HG03159 (cell line): Measurements from ENCODE around the gene TRIM24.
"Not testable (repeated sequence)": the region's sequence is repeated elsewhere in the genome, so short reads cannot be mapped to it uniquely, and the experiment has no call there.

Experiments
- ATAC-seq: cut with Tn5 transposase; IDR thresholded peaks from one replicate; pipeline ENCODE4 v1.9.1; 2021; ENCODE audit warnings: mild to moderate bottlenecking, moderate library complexity; ENCODE audit not compliant: unreplicated experiment

The TRIM24 gene

DNA sequence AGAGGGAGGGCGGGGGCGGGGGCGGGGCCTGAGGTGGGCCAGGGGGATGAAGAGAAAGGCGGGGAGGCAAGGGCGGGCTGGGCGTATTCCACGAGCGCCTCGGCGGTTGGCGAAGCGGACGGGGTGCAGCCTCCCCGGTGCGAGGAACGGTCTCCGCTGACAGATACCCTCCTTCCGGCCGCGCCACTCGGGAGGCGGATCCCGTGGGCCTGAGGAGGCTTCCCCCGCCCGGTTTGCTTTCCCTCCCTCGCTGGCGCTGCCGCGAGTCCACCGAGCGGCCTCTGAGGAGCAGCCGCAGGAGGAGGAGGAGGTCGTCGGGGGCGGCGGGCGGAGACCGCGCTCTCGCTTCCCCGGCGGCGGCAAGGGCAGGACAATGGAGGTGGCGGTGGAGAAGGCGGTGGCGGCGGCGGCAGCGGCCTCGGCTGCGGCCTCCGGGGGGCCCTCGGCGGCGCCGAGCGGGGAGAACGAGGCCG is at the start of gene TRIM24:
Gene TRIM24, plus strand, starts transcription at position 84 of the 473 bp plus-strand sequence. Its CDS starts 290 bp downstream, at position 374.
- ATAC-seq = peak; percentile 70

DNA sequence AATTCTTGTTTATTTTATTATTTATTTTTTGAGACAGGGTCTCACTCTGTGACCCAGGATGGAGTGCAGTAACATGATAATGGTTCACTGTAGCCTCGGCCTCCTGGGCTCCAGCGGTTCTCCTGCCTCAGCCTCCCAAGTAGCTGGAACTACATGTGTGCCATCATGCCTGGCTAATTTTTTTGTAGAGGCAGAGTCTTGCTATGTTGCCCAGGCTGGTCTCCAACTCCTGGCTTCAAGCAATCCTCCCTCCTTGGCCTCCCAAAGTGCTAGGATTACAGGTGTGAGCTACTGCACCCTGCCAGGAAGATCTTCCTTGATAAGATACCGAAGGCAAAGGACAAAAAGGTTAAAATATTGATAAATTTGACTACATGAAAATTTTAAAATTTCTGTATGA is 48.0 kb upstream of the TRIM24 start:
- not testable (repeated sequence) for ATAC-seq

DNA sequence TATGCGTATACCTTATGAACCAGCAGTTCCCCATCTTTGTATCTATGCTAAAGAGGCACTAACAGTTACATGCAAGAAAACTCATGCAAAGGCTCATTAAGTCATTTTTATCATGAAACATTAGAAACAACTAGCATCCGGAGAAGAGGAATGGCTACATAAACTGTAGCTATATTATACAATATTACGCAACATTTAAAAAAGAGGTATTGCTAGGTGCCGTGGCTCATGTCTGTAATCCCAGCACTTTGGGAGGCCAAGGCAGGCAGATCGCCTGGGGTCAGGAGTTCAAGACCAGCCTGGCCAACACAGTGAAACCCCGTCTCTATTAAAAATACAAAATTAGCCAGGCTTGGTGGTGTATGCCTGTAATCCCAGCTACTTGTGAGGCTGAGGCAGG is 47.1 kb upstream of the TRIM24 start:
- ATAC-seq = not testable (repeated sequence)

DNA sequence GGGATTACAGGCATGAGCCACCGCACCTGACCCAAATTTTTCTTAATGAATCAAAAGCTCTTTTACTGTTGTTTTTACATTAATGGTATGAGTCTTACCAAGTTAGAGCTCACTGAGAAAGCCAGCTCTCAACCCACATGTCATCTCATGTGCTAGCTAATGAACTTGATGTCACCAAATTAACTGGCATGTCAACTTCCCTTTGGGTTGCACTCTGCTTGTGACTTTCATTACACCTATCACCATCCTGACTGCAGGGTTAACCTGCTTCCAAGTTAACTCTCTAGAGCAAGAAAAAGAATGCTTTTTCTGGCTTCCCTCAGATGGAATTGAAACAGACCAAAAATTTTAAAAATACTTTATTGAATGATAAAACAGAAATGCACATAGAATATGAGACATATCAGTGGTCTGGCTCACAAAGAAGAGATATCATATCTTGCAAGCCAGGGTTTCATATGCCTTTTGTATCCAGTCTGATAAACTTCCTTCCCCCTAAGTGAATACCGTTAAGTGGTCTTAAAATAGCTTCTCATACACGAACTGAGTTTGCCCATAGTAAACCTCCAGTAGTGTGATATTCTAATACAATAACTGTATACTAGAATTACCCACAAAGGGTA is 42.9 kb upstream of the TRIM24 start:
- no peak for ATAC-seq

DNA sequence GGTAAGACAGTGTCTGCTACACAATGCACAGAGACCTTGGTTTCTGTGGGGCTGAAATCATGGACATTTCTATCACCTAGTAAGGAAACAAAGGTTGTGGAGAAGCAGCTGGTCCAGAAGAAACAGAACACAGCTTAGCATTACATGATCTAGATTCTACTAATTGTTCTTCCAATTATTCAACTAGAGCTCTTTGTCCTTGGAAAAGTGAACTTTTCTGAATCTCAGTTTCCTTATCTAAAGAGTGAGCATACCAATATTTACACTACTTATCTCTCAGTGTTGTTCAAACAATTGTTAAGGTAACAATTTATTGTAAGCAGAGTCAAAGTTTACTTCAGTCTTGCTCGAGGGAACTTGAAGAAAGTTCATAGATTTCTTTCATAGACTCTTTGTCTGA is 42.3 kb upstream of the TRIM24 start:
- ATAC-seq = no peak

DNA sequence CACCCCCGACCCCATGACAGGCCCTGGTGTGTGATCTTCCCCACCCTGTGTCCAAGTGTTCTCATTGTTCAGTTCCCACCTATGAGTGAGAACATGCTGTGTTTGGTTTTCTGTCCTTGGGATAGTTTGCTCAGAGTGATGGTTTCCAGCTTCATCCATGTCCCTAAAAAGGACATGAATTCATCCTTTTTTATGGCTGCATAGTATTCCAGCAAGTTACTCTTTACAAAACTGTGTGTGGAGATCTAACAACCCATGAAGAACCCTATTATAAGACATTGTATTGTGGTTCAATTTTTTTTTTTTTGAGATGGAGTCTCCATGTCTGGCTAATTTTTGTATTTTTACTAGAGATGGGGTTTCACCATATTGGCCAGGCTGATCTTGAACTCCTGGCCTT is 41.7 kb upstream of the TRIM24 start:
- ATAC-seq = not testable (repeated sequence)

DNA sequence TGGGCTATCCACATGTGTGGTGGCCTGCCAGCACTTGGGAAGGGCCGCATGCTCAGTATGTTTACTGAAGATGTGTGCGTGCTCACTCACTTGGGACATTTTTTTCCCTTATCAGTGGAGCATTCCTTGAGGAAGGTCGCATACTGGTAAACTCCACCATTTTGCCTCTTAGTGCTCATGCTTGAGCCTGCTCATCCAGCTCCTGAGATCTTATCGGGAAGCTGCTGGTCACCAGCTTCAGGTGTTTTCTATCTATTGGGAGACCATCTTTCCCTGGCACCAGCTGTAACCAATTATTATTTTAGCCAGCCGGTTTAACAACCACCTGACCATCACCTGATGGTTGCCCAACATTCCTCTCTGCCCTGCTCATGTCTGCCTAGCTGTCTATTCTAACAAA is 35.0 kb upstream of the TRIM24 start:
- ATAC-seq = no peak

DNA sequence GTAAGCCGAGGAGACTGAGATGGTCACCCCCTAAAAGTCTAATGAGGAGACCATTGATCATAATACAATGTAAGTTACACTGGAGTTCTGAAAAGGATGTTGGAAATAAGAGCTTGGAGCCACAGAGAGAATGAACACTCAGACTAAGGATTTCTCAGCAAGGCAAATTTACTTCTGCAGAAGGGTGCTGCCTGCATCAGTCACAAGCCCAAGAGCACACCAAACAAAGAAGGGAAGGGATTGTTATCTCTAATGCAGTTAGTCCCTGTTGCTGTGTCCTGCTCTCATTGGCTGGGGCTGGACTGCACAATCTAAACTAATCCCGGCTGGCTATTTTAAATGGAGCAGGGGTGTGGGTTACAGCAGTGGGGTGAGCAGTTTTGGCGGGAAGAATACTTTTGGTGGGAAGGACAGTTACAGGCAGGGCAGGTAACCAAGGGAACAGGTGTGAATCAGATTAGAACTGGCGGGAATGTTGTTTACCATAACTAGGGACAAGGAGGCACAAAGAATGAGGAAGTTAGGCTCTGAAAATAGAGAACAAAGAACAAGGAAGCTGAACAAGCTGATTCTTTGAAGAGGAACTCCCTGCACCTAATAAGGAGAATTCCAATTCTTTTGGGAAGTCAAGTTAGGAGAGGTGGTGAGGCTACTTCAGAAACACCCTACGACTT is 30.3 kb upstream of the TRIM24 start:
- no peak for ATAC-seq

DNA sequence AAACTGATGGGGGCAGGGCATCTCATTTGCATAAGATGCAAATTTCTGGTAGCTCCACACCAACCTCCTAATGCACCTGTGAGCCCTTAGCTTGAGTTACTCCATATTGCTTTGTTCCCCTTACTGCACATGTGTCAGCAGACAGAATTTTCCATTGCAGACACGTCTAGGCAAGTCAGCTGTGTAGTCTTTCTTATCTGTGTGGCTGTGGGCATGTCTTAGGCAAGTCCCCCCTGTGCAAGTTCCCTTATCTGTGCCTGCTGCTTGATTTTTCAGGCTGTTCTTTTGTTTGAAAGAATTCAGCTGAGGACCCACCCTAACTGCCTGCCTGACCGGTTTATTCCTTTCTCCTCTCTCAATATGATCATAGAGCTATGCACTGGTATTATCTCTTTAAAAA is 28.5 kb upstream of the TRIM24 start:
- ATAC-seq = no peak

DNA sequence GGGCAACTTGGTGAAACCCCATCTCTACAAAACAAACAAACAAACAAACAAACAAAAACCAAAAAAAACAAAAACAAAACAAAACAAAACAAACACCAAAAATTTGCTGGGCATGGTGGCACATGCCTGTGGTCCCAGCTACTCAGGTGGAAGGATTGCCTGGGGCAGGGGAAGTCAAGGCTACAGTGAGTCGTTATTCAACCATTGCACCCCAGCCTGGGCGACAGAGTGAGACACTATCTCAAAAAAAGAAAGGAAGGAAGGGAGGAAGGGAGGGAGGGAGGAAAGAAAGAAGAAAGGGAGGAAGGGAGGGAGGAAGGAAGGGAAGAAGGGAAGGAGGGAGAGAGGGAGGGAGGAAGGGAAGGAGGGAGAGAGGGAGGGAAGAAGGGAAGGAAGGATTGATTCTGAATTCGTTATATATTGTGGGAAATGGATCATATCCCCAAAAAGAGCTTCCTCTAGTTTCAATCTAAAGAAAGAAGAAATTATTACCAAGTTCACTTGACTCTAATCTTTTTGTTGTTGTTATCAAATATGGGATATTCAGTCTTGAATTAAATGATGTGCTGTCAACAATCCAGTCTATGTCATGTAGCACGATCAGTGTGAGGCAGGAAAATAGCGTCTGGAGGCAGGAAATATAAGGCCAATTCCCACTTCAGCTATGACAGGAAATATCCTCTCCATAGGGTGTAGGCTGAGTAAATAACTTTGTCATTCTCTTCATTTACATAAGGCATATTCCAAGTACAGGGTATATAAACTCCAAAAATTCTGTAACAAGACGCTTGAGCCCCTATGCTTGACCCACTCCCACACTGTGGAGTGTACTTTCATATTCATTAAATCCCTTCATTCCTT is 26.2 kb upstream of the TRIM24 start:
- no peak for ATAC-seq

DNA sequence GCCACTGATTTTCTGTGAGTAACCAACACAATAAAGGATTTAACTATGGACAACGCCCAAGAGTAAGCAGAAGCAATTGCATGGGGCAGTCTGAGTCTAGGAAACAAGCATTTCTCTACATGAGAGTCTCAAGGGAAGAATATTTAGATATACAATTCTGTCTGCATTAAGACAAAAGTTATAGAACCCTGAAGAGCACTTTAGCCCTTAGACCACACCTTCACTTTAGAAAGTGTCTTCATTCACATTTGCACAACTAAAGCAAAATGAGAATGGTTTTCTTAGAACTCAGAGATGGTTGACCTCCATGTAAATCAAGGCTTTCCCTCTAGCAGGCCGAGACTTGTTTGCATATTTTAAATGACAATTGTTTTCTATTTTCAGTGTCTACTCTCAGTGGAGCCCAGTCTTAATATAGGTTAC is 25.5 kb upstream of the TRIM24 start:
- ATAC-seq = no peak

DNA sequence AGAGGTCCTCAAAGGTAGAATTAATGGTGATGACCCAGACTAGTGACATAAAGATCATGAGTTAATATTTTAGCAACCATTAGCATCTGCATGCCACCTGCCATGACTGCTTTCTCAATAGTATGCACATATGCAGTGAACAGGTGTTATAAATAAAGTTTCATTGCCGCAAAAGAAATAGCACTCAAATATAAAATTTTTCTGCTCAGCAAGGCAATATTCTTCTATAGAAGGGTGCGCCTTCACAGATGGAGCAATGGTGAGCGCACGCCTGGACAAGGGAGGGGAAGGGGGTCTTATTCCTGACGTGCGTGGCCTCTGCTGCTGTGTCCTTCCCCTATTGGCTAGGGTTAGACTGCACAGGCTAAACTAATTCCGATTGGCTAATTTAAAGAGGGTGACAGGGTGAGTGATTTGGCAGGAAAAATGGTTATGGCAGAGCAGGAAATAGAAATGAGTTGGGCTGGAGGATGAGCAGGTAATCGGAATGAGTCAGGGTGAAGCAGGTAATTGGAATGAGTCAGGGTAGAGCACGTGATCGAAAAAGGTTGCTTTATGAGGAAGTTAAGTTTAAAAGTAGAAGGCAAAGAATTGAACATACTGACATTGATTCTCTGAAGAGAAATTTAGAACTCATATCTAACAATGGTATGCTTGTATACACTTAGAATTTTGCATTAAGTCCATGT is 24.7 kb upstream of the TRIM24 start:
- no peak for ATAC-seq

DNA sequence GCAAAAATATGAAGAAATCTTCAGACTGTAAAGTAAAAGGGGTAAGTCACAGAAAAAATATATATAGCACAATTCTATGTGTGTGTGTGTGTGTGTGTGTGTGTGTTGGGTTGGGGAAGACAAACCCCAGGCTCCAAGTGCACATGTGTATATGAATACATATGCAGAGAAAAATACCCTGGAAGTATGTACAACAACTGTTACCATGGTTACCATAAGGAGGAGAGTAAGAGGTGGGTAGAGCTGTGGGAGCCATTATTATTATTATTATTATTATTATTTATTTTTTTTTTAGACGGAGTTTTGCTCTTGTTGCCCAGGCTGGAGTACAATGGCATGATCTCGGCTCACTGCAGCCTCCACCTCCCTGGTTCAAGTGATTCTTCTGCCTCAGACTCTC is 23.7 kb upstream of the TRIM24 start:
- no peak for ATAC-seq

DNA sequence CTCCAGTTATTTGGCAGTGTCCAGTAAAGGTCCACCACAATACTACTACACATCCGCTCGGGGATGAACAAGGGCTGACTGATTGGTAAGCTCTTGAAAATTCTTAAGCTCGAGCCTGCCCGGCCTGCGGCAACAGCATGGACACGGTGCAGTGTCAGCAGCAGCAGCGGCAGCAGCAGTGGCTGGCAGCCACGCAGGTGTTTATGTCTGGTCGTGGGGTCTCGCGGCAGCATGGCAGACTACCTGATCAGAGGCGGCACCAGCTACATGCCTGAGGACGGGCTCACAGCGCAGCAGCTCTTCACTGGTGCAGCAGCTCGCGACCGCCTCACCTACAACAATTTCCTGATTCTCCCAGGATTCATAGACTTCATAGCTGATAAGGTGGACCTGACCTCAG is 19.6 kb upstream of the TRIM24 start:
- ATAC-seq = no peak

DNA sequence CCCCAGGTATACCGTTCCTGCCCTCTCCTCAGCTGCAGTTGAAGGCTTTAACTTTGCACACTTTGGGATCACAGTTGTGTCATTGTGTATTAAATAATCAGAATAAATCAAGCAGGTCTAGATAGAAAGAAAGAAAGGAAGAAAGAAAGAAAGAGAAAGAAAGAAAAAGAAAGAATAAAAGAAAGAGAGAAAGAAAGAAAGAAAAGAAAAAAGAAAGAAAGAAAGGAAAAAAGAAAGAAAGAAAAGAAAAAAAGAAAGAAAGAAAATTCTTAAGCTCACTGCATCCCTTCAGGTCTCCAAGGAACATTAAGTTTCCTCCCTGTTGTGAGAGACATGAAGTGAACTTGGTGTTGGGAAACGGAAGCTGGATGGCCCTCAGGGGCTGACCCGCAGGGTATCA is 17.2 kb upstream of the TRIM24 start:
- no peak for ATAC-seq

DNA sequence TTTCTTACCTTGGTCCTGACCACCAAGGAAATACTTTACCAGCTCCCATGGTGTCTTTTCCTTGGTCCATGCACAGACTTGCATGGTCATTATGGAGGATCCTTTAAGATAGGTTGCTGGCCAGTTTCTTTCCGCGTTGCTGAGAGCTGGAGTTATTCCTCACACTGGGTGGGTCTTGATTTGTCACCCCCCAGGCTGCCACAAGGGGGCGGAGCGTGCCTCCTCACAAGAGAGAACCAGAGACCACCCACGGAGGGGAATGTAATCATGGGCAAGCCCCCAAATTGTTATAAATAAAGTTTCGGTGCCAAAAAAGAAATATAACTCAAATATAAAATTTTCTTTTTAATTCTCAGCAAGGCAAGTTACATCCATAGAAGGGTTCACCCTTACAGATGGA is 10.5 kb upstream of the TRIM24 start:
- no peak for ATAC-seq

DNA sequence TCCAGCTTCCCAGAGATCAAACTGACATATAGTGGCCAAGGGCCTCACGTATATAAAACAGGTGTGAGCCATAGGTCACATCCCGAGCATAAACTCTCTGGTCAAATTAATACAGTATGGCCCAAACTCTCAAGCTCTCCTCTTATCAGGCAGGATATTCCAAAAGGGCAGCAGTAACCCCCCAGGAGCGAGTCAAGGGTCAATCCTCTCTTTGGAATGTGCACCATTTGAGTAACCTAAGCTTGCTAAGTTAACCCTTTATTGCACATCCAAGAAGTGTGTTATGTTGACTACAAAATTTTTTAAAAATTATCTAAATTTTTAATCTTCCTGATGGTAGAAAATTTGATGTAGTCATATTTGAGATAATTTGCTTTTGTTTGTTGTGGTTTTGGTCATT is 4.5 kb upstream of the TRIM24 start:
- no peak for ATAC-seq

DNA sequence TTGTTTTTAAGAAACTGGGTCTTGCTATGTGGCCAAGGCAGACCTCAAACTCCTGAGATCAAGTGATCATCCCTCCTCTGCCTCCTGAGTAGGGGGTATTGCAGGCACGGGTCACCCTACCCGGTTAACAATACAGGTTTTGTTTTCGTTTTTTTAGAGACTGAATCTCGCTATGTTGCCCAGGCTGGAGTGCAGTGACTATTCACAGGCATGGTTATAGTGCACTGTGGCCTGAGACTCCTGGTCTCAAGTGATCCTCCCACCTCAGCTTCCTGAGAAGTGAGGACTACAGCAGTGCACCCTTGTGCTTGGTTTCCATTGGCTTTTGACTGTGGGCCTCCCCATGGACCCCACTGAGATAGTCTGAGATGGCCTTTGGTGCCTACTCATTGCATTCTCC is 3.8 kb upstream of the TRIM24 start:
- ATAC-seq = no peak

DNA sequence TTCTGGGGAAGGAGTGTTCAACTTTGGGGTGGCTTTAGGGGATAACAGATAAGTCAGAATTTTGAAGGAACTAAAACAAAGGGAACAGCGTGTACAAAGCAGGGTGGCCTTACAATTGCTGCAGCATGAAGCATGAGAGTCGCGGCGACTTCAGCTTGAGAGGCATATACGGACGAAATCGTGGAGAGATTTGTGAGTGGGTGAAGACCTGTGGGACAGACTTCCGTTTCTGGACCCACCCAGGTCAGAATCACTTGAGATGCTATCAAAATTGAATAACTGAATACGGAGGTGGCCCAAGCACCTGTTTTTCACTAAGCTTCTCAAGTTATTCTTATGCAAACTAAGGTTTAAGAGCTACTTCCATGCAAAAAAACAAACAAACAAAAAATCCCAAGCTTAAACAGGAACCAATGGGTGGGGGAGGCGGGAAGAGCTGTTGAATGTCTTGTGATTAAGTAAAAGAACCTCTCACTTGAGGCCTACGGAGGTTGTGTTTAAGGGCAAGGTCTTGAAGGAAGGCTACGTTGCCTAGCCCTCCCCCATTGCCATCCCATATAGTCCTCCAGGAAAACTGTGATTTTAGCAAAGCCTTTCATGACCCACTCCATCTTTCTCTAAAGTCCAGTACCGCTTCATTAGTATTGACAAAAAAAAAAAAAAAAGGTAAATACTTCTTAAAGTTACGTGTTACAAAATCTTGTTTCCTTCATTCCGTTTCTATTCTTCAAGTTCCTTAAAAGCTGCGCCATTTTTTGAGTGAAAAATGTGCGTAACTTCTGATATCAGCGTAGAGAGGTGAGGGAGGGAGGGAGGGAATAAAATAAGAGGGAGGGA is 1.3 kb upstream of the TRIM24 start:
- ATAC-seq = no peak
